Chondrocyte (in vitro differentiated cells): ENCODE results near the gene EYS. TPM values are rescaled to one million over a fixed set of nuclear protein-coding genes. Genes with fewer than 3 reads are reported as not detected.
"Not testable (repeated sequence)": the region's sequence is repeated elsewhere in the genome, so short reads cannot be mapped to it uniquely, and the experiment has no call there.

Experiments used
- DNase-seq: peaks from one replicate; pipeline ENCODE4 v3.0.0; 2021; ENCODE audit warnings: mixed read lengths, low spot score
- H3K27ac Mint-ChIP-seq: one replicate; pipeline ENCODE4 v1.8.0; 2021; ENCODE audit warnings: mild to moderate bottlenecking, moderate library complexity, mixed read lengths; ENCODE audit not compliant: unreplicated experiment
- H3K27me3 Mint-ChIP-seq: 2 replicates; pipeline ENCODE4 v1.8.0; 2021; ENCODE audit warnings: low read depth, mixed read lengths
- H3K36me3 Mint-ChIP-seq: 2 replicates; pipeline ENCODE4 v1.8.0; 2021; ENCODE audit warnings: low read depth, mixed read lengths
- H3K4me1 Mint-ChIP-seq: 2 replicates; pipeline ENCODE4 v1.8.0; 2021; ENCODE audit warnings: low read depth, mild to moderate bottlenecking, mixed read lengths
- H3K4me3 Mint-ChIP-seq: one replicate; pipeline ENCODE4 v1.8.0; 2021; ENCODE audit warnings: mild to moderate bottlenecking, moderate library complexity, mixed read lengths; ENCODE audit not compliant: unreplicated experiment
- H3K9me3 Mint-ChIP-seq: 2 replicates; pipeline ENCODE4 v1.8.0; 2021; ENCODE audit warnings: low read depth, mixed read lengths
- CTCF ChIP-seq: fragments of 200-600 bp; sonication (generic); IDR thresholded peaks from 2 replicates; pipeline ENCODE4 v1.5.0; 2021; ENCODE audit warnings: antibody characterized with exemption, mild to moderate bottlenecking, moderate library complexity
- total RNA-seq: library from RNA; stranded (reverse); gene quantifications from 3 replicates; pipeline ENCODE4 v1.2.1, GENCODE V29; 2021

EYS gene
- total RNA-seq, 1 donor from 2014 or later: not detected

- Mint-ChIP-seq H3K4me3 (no peak overlapping the region), H3K4me1 (no peaks in the 10 kb centered on the region), H3K27me3 (peaks cover 17% of the 10 kb centered on the region), H3K27ac (no peak overlapping the region), H3K36me3 (no peaks in the 10 kb centered on the region), H3K9me3 (no peaks in the 10 kb centered on the region)
- no peak for TF ChIP-seq CTCF
- DNase-seq: no peak
These were observed 1848.3 kb downstream of the EYS start for GRCh38 chr6:63858691-63859090.

- DNase-seq: no peak
- TF ChIP-seq CTCF: no peak
- Mint-ChIP-seq H3K27ac (no peak overlapping the region), H3K9me3 (peaks cover 13% of the 10 kb centered on the region), H3K27me3 (peaks cover 17% of the 10 kb centered on the region), H3K4me1 (no peaks in the 10 kb centered on the region), H3K4me3 (no peak overlapping the region), H3K36me3 (no peaks in the 10 kb centered on the region)
These were observed 1850.8 kb downstream of the EYS start for GRCh38 chr6:63856271-63856670.

GRCh38 chr6:63844287-63844686, 1862.7 kb downstream of the EYS start:
- no peak for TF ChIP-seq CTCF
- no peaks in the 10 kb centered on the region for H3K9me3 Mint-ChIP-seq
- H3K27ac Mint-ChIP-seq: no peak overlapping the region
- H3K36me3 Mint-ChIP-seq: no peaks in the 10 kb centered on the region
- H3K27me3 Mint-ChIP-seq: peaks cover 15% of the 10 kb centered on the region
- no peaks in the 10 kb centered on the region for H3K4me1 Mint-ChIP-seq
- DNase-seq: no peak
- H3K4me3 Mint-ChIP-seq: no peak overlapping the region

- no peak for DNase-seq
- Mint-ChIP-seq H3K36me3 (no peaks in the 10 kb centered on the region), H3K4me1 (no peaks in the 10 kb centered on the region), H3K4me3 (no peak overlapping the region), H3K27me3 (peaks cover 20% of the 10 kb centered on the region), H3K9me3 (no peaks in the 10 kb centered on the region), H3K27ac (no peak overlapping the region)
- no peak for TF ChIP-seq CTCF
These were observed 1867.5 kb downstream of the EYS start for GRCh38 chr6:63839485-63839884.

GRCh38 chr6:63828678-63829077, 1878.3 kb downstream of the EYS start:
- not testable (repeated sequence) for H3K4me1 Mint-ChIP-seq, H3K36me3 Mint-ChIP-seq, H3K4me3 Mint-ChIP-seq, H3K9me3 Mint-ChIP-seq, DNase-seq, H3K27ac Mint-ChIP-seq
- H3K27me3 Mint-ChIP-seq: peaks cover 12% of the 10 kb centered on the region

- TF ChIP-seq CTCF: no peak
These were observed 1882.3 kb downstream of the EYS start for GRCh38 chr6:63824722-63825121.

More at GRCh38 chr6:63824722-63825121, 1882.3 kb downstream of the EYS start:
- no peak overlapping the region for H3K27ac Mint-ChIP-seq
- peaks cover 19% of the 10 kb centered on the region for H3K27me3 Mint-ChIP-seq
- no peak for DNase-seq
- no peaks in the 10 kb centered on the region for H3K4me1 Mint-ChIP-seq
- no peak overlapping the region for H3K4me3 Mint-ChIP-seq
- no peaks in the 10 kb centered on the region for H3K36me3 Mint-ChIP-seq
- H3K9me3 Mint-ChIP-seq: peaks cover 10% of the 10 kb centered on the region
